Mammary epithelial cell (primary cell): Measurements from ENCODE around the gene HEYL.

Source experiments
- EZH2 ChIP-seq: IDR thresholded peaks from 2 replicates; pipeline ENCODE4 v1.6.1; 2012; ENCODE audit warnings: low read length, inconsistent platforms, borderline replicate concordance
- TF ChIP-seq, protein P1 (sequence below), 2 donors: IDR thresholded peaks in 1 of 2; conservative IDR thresholded peaks in 1 of 2; 2 replicates each; pipeline ENCODE4 v1.5.1; 2011 to 2012; ENCODE audit warnings: inconsistent platforms in 2 of 2, low read length in 2 of 2, mild to moderate bottlenecking in 2 of 2, control low read depth in 1 of 2, low read depth in 1 of 2; ENCODE audit not compliant: insufficient read depth in 1 of 2; ENCODE audit errors: extremely low read depth in 1 of 2

GRCh38 chr1:39638965-39639304 lies 508 bp downstream of the HEYL start:
- TF ChIP-seq, protein P1, sequence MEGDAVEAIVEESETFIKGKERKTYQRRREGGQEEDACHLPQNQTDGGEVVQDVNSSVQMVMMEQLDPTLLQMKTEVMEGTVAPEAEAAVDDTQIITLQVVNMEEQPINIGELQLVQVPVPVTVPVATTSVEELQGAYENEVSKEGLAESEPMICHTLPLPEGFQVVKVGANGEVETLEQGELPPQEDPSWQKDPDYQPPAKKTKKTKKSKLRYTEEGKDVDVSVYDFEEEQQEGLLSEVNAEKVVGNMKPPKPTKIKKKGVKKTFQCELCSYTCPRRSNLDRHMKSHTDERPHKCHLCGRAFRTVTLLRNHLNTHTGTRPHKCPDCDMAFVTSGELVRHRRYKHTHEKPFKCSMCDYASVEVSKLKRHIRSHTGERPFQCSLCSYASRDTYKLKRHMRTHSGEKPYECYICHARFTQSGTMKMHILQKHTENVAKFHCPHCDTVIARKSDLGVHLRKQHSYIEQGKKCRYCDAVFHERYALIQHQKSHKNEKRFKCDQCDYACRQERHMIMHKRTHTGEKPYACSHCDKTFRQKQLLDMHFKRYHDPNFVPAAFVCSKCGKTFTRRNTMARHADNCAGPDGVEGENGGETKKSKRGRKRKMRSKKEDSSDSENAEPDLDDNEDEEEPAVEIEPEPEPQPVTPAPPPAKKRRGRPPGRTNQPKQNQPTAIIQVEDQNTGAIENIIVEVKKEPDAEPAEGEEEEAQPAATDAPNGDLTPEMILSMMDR (conservative IDR thresholded peaks at IDR 0.05 in 1 of 2, IDR thresholded peaks at IDR 0.05 in 1 of 2; ENCODE audit: extremely low read depth in 1 of 2, insufficient read depth in 1 of 2, low read depth in 1 of 2, low read length in 2 of 2): no peak
- TF ChIP-seq EZH2: no peak
